GM10266 (cell line): ENCODE data around the gene CYB5D1.

Experiments
- DNase-seq: peaks from one replicate; pipeline ENCODE4 v3.0.0; 2012; ENCODE audit errors: extremely low spot score
- TF ChIP-seq, protein P1 (sequence below): IDR thresholded peaks from 2 replicates; pipeline ENCODE4 v1.5.1; 2012; ENCODE audit warnings: mild to moderate bottlenecking, low read depth; ENCODE audit not compliant: control insufficient read depth, insufficient read depth; ENCODE audit errors: missing control alignments

CYB5D1 gene

GRCh38 chr17:7841915-7842379 is 15.9 kb upstream of the CYB5D1 start:
- DNase-seq = peak; percentile 86
- TF ChIP-seq, protein P1, sequence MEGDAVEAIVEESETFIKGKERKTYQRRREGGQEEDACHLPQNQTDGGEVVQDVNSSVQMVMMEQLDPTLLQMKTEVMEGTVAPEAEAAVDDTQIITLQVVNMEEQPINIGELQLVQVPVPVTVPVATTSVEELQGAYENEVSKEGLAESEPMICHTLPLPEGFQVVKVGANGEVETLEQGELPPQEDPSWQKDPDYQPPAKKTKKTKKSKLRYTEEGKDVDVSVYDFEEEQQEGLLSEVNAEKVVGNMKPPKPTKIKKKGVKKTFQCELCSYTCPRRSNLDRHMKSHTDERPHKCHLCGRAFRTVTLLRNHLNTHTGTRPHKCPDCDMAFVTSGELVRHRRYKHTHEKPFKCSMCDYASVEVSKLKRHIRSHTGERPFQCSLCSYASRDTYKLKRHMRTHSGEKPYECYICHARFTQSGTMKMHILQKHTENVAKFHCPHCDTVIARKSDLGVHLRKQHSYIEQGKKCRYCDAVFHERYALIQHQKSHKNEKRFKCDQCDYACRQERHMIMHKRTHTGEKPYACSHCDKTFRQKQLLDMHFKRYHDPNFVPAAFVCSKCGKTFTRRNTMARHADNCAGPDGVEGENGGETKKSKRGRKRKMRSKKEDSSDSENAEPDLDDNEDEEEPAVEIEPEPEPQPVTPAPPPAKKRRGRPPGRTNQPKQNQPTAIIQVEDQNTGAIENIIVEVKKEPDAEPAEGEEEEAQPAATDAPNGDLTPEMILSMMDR = no peak

DNA sequence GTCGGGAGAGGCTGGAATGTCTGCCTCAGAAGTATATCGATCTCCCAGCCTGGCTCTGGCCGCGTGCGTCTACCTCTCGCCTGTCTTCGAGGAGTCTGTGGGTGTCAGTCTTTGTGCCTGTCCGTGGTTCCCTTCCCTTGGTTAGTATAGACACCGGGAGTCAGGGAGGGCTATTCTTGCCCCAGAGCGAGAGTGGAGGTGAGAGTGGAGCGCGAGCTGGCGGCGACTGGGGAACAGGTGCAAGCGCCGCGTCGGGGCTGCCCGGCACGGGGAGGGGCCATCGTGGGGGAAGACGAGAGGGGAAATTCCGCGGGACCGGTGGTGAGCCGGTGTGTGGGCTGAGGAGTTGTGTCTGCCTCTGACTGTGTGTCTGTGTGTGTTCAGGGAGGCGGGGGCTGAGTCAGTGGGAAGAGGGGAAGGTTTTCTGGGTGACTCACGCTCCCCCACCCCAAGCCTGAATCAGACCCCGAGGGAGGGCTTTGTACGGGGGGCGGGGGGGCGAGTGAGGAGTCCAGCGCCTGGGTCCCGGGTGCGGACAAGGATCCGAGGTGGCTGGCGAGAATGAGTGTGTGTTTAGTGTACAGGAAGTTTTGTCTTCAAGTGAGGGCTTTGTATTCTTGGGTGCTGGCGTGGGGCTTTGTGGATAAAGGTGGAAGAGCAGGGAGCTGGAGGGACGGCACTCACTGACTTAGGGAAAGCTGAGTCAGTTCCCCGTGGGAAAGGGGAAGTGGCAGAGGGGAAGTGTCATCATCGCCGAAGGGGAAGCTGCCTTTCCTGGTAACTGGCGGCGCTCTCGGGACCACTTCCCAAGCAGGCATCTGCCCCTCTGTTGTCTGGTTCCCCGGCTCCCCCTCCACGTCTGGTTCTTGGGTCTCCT is 15.2 kb upstream of the CYB5D1 start:
- TF ChIP-seq, protein P1 = peak; percentile 23
- peak; percentile 82 for DNase-seq

- TF ChIP-seq, protein P1 = no peak
- DNase-seq = no peak
These were observed 14.6 kb upstream of the CYB5D1 start for GRCh38 chr17:7843257-7843535.

- DNase-seq = peak; percentile 95
- TF ChIP-seq, protein P1 = no peak
These were observed 14.1 kb upstream of the CYB5D1 start for GRCh38 chr17:7843536-7844291.

GRCh38 chr17:7844292-7845154 is 13.3 kb upstream of the CYB5D1 start:
- TF ChIP-seq, protein P1 = no peak

GRCh38 chr17:7845359-7846062 is 12.3 kb upstream of the CYB5D1 start:
- DNase-seq = no peak
- TF ChIP-seq, protein P1 = no peak

More at GRCh38 chr17:7844292-7845154, 13.3 kb upstream of the CYB5D1 start:
- peak; percentile 96 for DNase-seq
